H9 (cell line): ENCODE results near the gene PLEKHJ1. TPM values are rescaled to one million over a fixed set of nuclear protein-coding genes. Genes with fewer than 3 reads are reported as not detected.

Source experiments
- DNase-seq: peaks from one replicate; pipeline ENCODE4 v3.0.0-alpha.2; 2017
- H2AFZ ChIP-seq: one replicate; pipeline ENCODE4 v1.6.1; 2013; ENCODE audit warnings: mild to moderate bottlenecking, low read length, control low read depth, moderate library complexity
- H2AK5ac ChIP-seq: 2 replicates; pipeline ENCODE4 v1.6.1; 2013; ENCODE audit warnings: low read length, control low read depth, mixed read lengths; ENCODE audit not compliant: insufficient read length
- H2BK120ac ChIP-seq: one replicate; pipeline ENCODE4 v1.6.1; 2013; ENCODE audit warnings: low read depth, mild to moderate bottlenecking, low read length, control low read depth, inconsistent platforms; ENCODE audit not compliant: poor library complexity, severe bottlenecking
- H2BK12ac ChIP-seq: 2 replicates; pipeline ENCODE4 v1.6.1; 2013; ENCODE audit warnings: low read length, control low read depth, mixed read lengths, low read depth; ENCODE audit not compliant: insufficient read length
- H2BK15ac ChIP-seq: 2 replicates; pipeline ENCODE4 v1.6.1; 2013; ENCODE audit warnings: low read depth, low read length, control low read depth
- H2BK20ac ChIP-seq: one replicate; pipeline ENCODE4 v1.6.1; 2013; ENCODE audit warnings: low read depth, mild to moderate bottlenecking, low read length, control low read depth, inconsistent platforms; ENCODE audit not compliant: poor library complexity, severe bottlenecking
- H2BK5ac ChIP-seq: 2 replicates; pipeline ENCODE4 v1.6.1; 2013; ENCODE audit warnings: low read length, control low read depth, mixed read lengths; ENCODE audit not compliant: insufficient read length
- H3K14ac ChIP-seq: 2 replicates; pipeline ENCODE4 v1.6.1; 2013; ENCODE audit warnings: low read length, control low read depth; ENCODE audit not compliant: insufficient read depth
- H3K18ac ChIP-seq: 2 replicates; pipeline ENCODE4 v1.6.1; 2013; ENCODE audit warnings: low read depth, mild to moderate bottlenecking, mixed read lengths, low read length, control low read depth; ENCODE audit not compliant: insufficient read length
- H3K23ac ChIP-seq: 2 replicates; pipeline ENCODE4 v1.6.1; 2013; ENCODE audit warnings: low read length, control low read depth, mixed read lengths, low read depth; ENCODE audit not compliant: insufficient read length
- H3K23me2 ChIP-seq: 2 replicates; pipeline ENCODE4 v1.6.1; 2013; ENCODE audit warnings: low read depth, mild to moderate bottlenecking, mixed read lengths, low read length, control low read depth; ENCODE audit not compliant: insufficient read length, poor library complexity, severe bottlenecking
- H3K27ac ChIP-seq: 2 replicates; pipeline ENCODE4 v1.5.1; 2013; ENCODE audit warnings: low read length, control low read depth, mixed read lengths, low read depth; ENCODE audit not compliant: insufficient read length
- H3K27me3 ChIP-seq: 2 replicates; pipeline ENCODE4 v1.6.1; 2013; ENCODE audit warnings: low read length, control low read depth, inconsistent platforms; ENCODE audit not compliant: insufficient read depth
- H3K4ac ChIP-seq: 2 replicates; pipeline ENCODE4 v1.6.1; 2013; ENCODE audit warnings: low read depth, mild to moderate bottlenecking, control low read depth, inconsistent platforms, low read length, moderate library complexity
- H3K4me1 ChIP-seq: 2 replicates; pipeline ENCODE4 v1.6.1; 2013; ENCODE audit warnings: low read length, control low read depth, inconsistent platforms; ENCODE audit not compliant: insufficient read depth
- H3K4me2 ChIP-seq: 2 replicates; pipeline ENCODE4 v1.6.1; 2013; ENCODE audit warnings: low read length, control low read depth, mixed read lengths; ENCODE audit not compliant: insufficient read length, insufficient read depth
- H3K56ac ChIP-seq: 2 replicates; pipeline ENCODE4 v1.6.1; 2013; ENCODE audit warnings: low read depth, mild to moderate bottlenecking, mixed read lengths, low read length, control low read depth; ENCODE audit not compliant: insufficient read length
- H3K79me1 ChIP-seq: 2 replicates; pipeline ENCODE4 v1.6.1; 2013; ENCODE audit warnings: low read depth, mild to moderate bottlenecking, moderate library complexity, low read length, control low read depth, inconsistent platforms; ENCODE audit not compliant: insufficient read depth, poor library complexity, severe bottlenecking
- H3K79me2 ChIP-seq: 2 replicates; pipeline ENCODE4 v1.6.1; 2013; ENCODE audit warnings: low read length, control low read depth, inconsistent platforms; ENCODE audit not compliant: insufficient read depth
- H3K9ac ChIP-seq: 2 replicates; pipeline ENCODE4 v1.6.1; 2013; ENCODE audit warnings: low read length, control low read depth, mixed read lengths; ENCODE audit not compliant: insufficient read length; ENCODE audit errors: extremely low read depth
- H3K9me3 ChIP-seq: one replicate; pipeline ENCODE4 v1.6.1; 2013; ENCODE audit warnings: low read depth, low read length, inconsistent platforms; ENCODE audit not compliant: control insufficient read depth
- H3T11ph ChIP-seq: one replicate; pipeline ENCODE4 v1.6.1; 2013; ENCODE audit warnings: mild to moderate bottlenecking, low read length, control low read depth, inconsistent platforms
- H4K20me1 ChIP-seq: one replicate; pipeline ENCODE4 v1.6.1; 2013; ENCODE audit not compliant: control insufficient read depth, insufficient read length, insufficient read depth
- H4K5ac ChIP-seq: 2 replicates; pipeline ENCODE4 v1.6.1; 2013; ENCODE audit warnings: low read depth, mild to moderate bottlenecking, mixed read lengths, low read length, control low read depth; ENCODE audit not compliant: insufficient read length
- H4K8ac ChIP-seq: replicated peaks from 2 replicates; pipeline ENCODE4 v1.6.1; 2013; ENCODE audit warnings: low read length, control low read depth, mixed read lengths, low read depth; ENCODE audit not compliant: insufficient read length
- H4K91ac ChIP-seq: 2 replicates; pipeline ENCODE4 v1.6.1; 2013; ENCODE audit warnings: low read depth, mild to moderate bottlenecking, moderate library complexity, mixed read lengths, low read length, control low read depth; ENCODE audit not compliant: insufficient read length
- H3K27ac Mint-ChIP-seq, 3 experiments: 2 replicates in 2 of 3; 3 replicates in 1 of 3; pipeline ENCODE4 v1.8.0; 2020 to 2021; ENCODE audit warnings: mixed read lengths in 3 of 3, mild to moderate bottlenecking in 1 of 3, moderate library complexity in 1 of 3
- H3K27me3 Mint-ChIP-seq: 2 replicates; pipeline ENCODE4 v1.8.0; 2021; ENCODE audit warnings: low read depth, mild to moderate bottlenecking, moderate library complexity, mixed read lengths
- H3K36me3 Mint-ChIP-seq, 3 experiments: 2 replicates in 2 of 3; 3 replicates in 1 of 3; pipeline ENCODE4 v1.8.0; 2020 to 2021; ENCODE audit warnings: low read depth in 3 of 3, mixed read lengths in 3 of 3; ENCODE audit not compliant: insufficient read depth in 1 of 3
- H3K4me1 Mint-ChIP-seq, 2 experiments: 2 replicates each; pipeline ENCODE4 v1.8.0; 2020; ENCODE audit warnings: mixed read lengths in 2 of 2
- H3K4me3 Mint-ChIP-seq, 2 experiments: 2 replicates in 1 of 2; 3 replicates in 1 of 2; pipeline ENCODE4 v1.8.0; 2020 to 2021; ENCODE audit warnings: mild to moderate bottlenecking in 2 of 2, mixed read lengths in 2 of 2, moderate library complexity in 1 of 2
- H3K9me3 Mint-ChIP-seq, 2 experiments: 2 replicates in 1 of 2; 3 replicates in 1 of 2; pipeline ENCODE4 v1.8.0; 2020; ENCODE audit warnings: mild to moderate bottlenecking in 2 of 2, mixed read lengths in 2 of 2, moderate library complexity in 1 of 2
- WGBS: extraction: QIAGEN DNeasy Blood & Tissue Kit; methylation state at CpG from one replicate; pipeline ENCODE4 v1.1.7; 2013; ENCODE audit warnings: missing lambda C conversion rate, low lambda C conversion rate, mixed read lengths; ENCODE audit not compliant: insufficient read length; ENCODE audit errors: extremely low coverage; 5-methylcytosine and 5-hydroxymethylcytosine counted together
- total RNA-seq: library from RNA; stranded (reverse); gene quantifications from 2 replicates; pipeline ENCODE4 v1.2.1, GENCODE V29; 2021
- TF ChIP-seq, protein P1 (sequence below): fragments of 200-600 bp; sonication (generic); conservative IDR thresholded peaks from 3 replicates; pipeline ENCODE4 v1.8.0; 2021; ENCODE audit warnings: antibody characterized with exemption, mild to moderate bottlenecking

The PLEKHJ1 gene
- total RNA-seq, 1 experiment from 2014 or later: 139 TPM

DNA sequence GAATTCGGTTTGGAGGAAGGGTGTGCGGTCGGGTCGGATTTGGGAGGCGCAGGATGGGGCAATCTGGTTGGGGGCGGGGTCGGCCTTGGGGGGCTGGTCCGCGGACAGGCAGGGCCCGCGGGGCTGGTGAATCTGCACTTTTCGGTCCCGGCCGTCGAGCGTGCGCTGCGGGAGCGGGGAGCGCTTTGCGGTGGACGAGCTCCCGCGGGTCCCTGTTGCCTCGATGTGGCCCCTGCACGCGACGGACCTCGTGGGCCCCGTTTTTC, 34.0 kb upstream of the PLEKHJ1 start:
- H3K36me3 Mint-ChIP-seq: peaks cover 20 to 41% (median 27%) of the 10 kb centered on the region in 3 experiments
- WGBS: no CpG with 5 or more reads among the region's 30 CpGs
- DNase-seq: no peak
- Histone ChIP-seq H3K14ac (peak overlapping the region; percentile 97), H4K5ac (no peak overlapping the region), H3K79me1 (no peaks in the 10 kb centered on the region), H4K91ac (no peak overlapping the region), H3K4ac (no peak overlapping the region), H4K20me1 (peaks cover 2% of the 10 kb centered on the region), H2BK15ac (no peak overlapping the region), H2AK5ac (no peak overlapping the region), H2BK120ac (no peak overlapping the region), H3K18ac (peak overlapping the region; percentile 52), H3K9ac (peak overlapping the region; percentile 99), H3K9me3 (no peaks in the 10 kb centered on the region), H3K56ac (no peak overlapping the region), H3K79me2 (peaks cover 24% of the 10 kb centered on the region; the same call in 1 of the 2 replicates), H3T11ph (no peak overlapping the region), H3K27me3 (no peaks in the 10 kb centered on the region), H4K8ac (no peak overlapping the region), H3K27ac (no peak overlapping the region), H3K4me1 (0 out of 2 replicates have a peak, but pooled peaks cover 2% of the 10 kb centered on the region), H2BK5ac (no peak overlapping the region), H3K4me2 (peak overlapping the region; percentile 61), H3K23me2 (peaks cover 4% of the 10 kb centered on the region), H3K23ac (no peak overlapping the region), H2AFZ (no peak overlapping the region), H2BK20ac (no peak overlapping the region), H2BK12ac (no peak overlapping the region)
- peaks cover 21 to 34% of the 10 kb centered on the region in 2 experiments for H3K4me1 Mint-ChIP-seq
- H3K4me3 Mint-ChIP-seq: peak overlapping the region; percentile 91 to 97
- TF ChIP-seq, protein P1, sequence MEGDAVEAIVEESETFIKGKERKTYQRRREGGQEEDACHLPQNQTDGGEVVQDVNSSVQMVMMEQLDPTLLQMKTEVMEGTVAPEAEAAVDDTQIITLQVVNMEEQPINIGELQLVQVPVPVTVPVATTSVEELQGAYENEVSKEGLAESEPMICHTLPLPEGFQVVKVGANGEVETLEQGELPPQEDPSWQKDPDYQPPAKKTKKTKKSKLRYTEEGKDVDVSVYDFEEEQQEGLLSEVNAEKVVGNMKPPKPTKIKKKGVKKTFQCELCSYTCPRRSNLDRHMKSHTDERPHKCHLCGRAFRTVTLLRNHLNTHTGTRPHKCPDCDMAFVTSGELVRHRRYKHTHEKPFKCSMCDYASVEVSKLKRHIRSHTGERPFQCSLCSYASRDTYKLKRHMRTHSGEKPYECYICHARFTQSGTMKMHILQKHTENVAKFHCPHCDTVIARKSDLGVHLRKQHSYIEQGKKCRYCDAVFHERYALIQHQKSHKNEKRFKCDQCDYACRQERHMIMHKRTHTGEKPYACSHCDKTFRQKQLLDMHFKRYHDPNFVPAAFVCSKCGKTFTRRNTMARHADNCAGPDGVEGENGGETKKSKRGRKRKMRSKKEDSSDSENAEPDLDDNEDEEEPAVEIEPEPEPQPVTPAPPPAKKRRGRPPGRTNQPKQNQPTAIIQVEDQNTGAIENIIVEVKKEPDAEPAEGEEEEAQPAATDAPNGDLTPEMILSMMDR: no peak
- peaks cover 8% of the 10 kb centered on the region for H3K27me3 Mint-ChIP-seq
- H3K9me3 Mint-ChIP-seq: no peaks in the 10 kb centered on the region; a peak in 3 of 5 replicates
- peak overlapping the region; percentile 42 to 97 (median 94); a peak in 5 of 7 replicates for H3K27ac Mint-ChIP-seq
